AG09309 (cell line): Measurements from ENCODE around the gene TRAPPC11.

Experiments
- DNase-seq: peaks from one replicate; pipeline ENCODE4 v3.0.0-alpha.2; 2010; ENCODE audit warnings: low read depth
- H3K4me3 ChIP-seq: 2 replicates; pipeline ENCODE4 v1.5.1; 2011; ENCODE audit warnings: mild to moderate bottlenecking, low read depth, low read length, moderate library complexity; ENCODE audit not compliant: control insufficient read depth
- CTCF ChIP-seq: IDR thresholded peaks from 2 replicates; pipeline ENCODE4 v1.5.1; 2011; ENCODE audit warnings: mild to moderate bottlenecking, low read depth, low read length, inconsistent platforms; ENCODE audit not compliant: insufficient read depth, control insufficient read depth; ENCODE audit errors: missing control alignments

The TRAPPC11 gene

GRCh38 chr4:183659872-183660242 is 764 bp downstream of the TRAPPC11 start:
- TF ChIP-seq CTCF, result no peak
- no peak for DNase-seq
- H3K4me3 ChIP-seq, result peak overlapping the region; percentile 62

- H3K4me3 ChIP-seq, result no peak overlapping the region
- TF ChIP-seq CTCF, result no peak
- no peak for DNase-seq
These were observed 7.0 kb downstream of the TRAPPC11 start for GRCh38 chr4:183666088-183666487.

GRCh38 chr4:183670251-183670650 is 11.2 kb downstream of the TRAPPC11 start:
- H3K4me3 ChIP-seq, result no peak overlapping the region
- TF ChIP-seq CTCF, result no peak
- no peak for DNase-seq

GRCh38 chr4:183670960-183671555 is 12.0 kb downstream of the TRAPPC11 start:
- DNase-seq, result no peak
- TF ChIP-seq CTCF, result no peak
- no peak overlapping the region for H3K4me3 ChIP-seq

- TF ChIP-seq CTCF, result no peak
- no peak overlapping the region for H3K4me3 ChIP-seq
- DNase-seq, result no peak
These were observed 15.1 kb downstream of the TRAPPC11 start for GRCh38 chr4:183674153-183674552.

- peak; percentile 47 for DNase-seq
- H3K4me3 ChIP-seq, result no peak overlapping the region
- TF ChIP-seq CTCF, result no peak
These were observed 16.5 kb downstream of the TRAPPC11 start for GRCh38 chr4:183675625-183676024.

- no peak for DNase-seq
- no peak for TF ChIP-seq CTCF
- no peak overlapping the region for H3K4me3 ChIP-seq
These were observed 22.0 kb downstream of the TRAPPC11 start for GRCh38 chr4:183681119-183681518.
